NCI-H526 (cell line): ENCODE measurements around the gene CRYBA4.

ENCODE experiments used
- DNase-seq, 2 experiments: peaks; one replicate each; lab custom pipeline; 2025; lab: John Stamatoyannopoulos, UW

Gene CRYBA4

GRCh38 chr22:26621663-26622062, at the start of gene CRYBA4:
TSS of gene CRYBA4 (plus strand) at chr22:26621963. CDS start at chr22:26622597, 634 bp downstream.
- DNase-seq = no peak

- no peak for DNase-seq
Observed at GRCh38 chr22:26573026-26573662, 48.6 kb upstream of the CRYBA4 start.

- DNase-seq = no peak
Observed at GRCh38 chr22:26574001-26574723, 47.6 kb upstream of the CRYBA4 start.

- no peak for DNase-seq
Observed at GRCh38 chr22:26576026-26576680, 45.6 kb upstream of the CRYBA4 start.

- no peak for DNase-seq
Observed at GRCh38 chr22:26577081-26577480, 44.7 kb upstream of the CRYBA4 start.

- DNase-seq = no peak
Observed at GRCh38 chr22:26579331-26579886, 42.4 kb upstream of the CRYBA4 start.

- no peak for DNase-seq
Observed at GRCh38 chr22:26580240-26580962, 41.4 kb upstream of the CRYBA4 start.

- DNase-seq = no peak
Observed at GRCh38 chr22:26581026-26581425, 40.7 kb upstream of the CRYBA4 start.

GRCh38 chr22:26581633-26582168, 40.1 kb upstream of the CRYBA4 start:
- DNase-seq = no peak

- no peak for DNase-seq
Observed at GRCh38 chr22:26584010-26584409, 37.8 kb upstream of the CRYBA4 start.

GRCh38 chr22:26585104-26585790, 36.5 kb upstream of the CRYBA4 start:
- peak in 1 of 2 experiments; percentile 7 for DNase-seq

- peak in 1 of 2 experiments; percentile 26 for DNase-seq
Observed at GRCh38 chr22:26586556-26587325, 35.0 kb upstream of the CRYBA4 start.

GRCh38 chr22:26587991-26588613, 33.7 kb upstream of the CRYBA4 start:
- no peak for DNase-seq

- DNase-seq = no peak
Observed at GRCh38 chr22:26588729-26589366, 32.9 kb upstream of the CRYBA4 start.

GRCh38 chr22:26589367-26589844, 32.4 kb upstream of the CRYBA4 start:
- DNase-seq = peak in 1 of 2 experiments; percentile 44

- peak in 1 of 2 experiments; percentile 78 for DNase-seq
Observed at GRCh38 chr22:26589845-26590736, 31.7 kb upstream of the CRYBA4 start, which contains the start of gene TPST2. TSS of gene TPST2 (minus strand) at chr22:26590132. CDS start at chr22:26541630, 48,502 bp downstream.

- DNase-seq = peak; percentile 6 to 13
Observed at GRCh38 chr22:26592421-26592891, 29.3 kb upstream of the CRYBA4 start.

GRCh38 chr22:26593763-26594162, 28.0 kb upstream of the CRYBA4 start:
- DNase-seq = no peak
